ENCODE results near the gene SLC24A3.

Gene SLC24A3

DNA sequence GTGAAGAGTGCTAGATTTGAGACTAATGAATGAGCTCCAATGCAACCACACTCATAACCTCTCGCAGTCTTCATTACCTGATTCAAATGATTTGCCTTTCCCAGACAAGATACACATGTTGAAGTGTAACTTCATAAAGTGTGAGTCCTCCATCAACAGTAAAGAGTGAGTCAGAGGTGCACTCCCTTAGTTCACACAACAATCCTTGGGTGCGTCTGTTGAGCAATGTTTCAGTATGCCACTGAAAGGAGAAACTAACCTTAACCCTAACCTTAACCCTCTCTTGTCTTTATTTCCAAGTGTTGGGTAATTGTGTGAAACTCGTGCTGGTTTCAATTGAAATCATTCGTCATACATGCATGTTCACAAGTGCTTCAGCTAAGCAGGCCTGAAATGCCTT lies 524.6 kb downstream of the SLC24A3 start:
- H3K27ac ChIP-seq (ENCODE audit: extremely low read depth, low read depth, low read length) = no peak overlapping the region
- H3K9me3 ChIP-seq (ENCODE audit: control insufficient read depth, insufficient read depth, low read depth, low read length) = no peaks in the 10 kb centered on the region
- H3K4me1 ChIP-seq (ENCODE audit: control insufficient read depth, insufficient read depth, low read length) = peaks cover 3% of the 10 kb centered on the region; the same call in 1 of the 2 replicates
- no peaks in the 10 kb centered on the region for H3K36me3 ChIP-seq (ENCODE audit: control insufficient read depth in 2 of 2, insufficient read depth in 1 of 2, low read length in 2 of 2)
- CTCF ChIA-PET = interaction anchor here (0.7 kb wide), 1 partner anchor 1105 kb away, joined by 3 read pairs; no protein-coding TSS in a partner anchor
- POLR2A ChIA-PET = no interaction called here
- no peak for TF ChIP-seq MZF1 (tag by site-specific recombination; IDR thresholded peaks at IDR 0.05; ENCODE audit: borderline replicate concordance)
- no peak for TF ChIP-seq SCRT2 (tag by site-specific recombination; IDR thresholded peaks at IDR 0.05)
- no peak for TF ChIP-seq YY1 (tag by site-specific recombination; IDR thresholded peaks at IDR 0.05)
- TF ChIP-seq GLI4 (tag by site-specific recombination; IDR thresholded peaks at IDR 0.05) = no peak
- no peak for TF ChIP-seq ZNF24 (tag by site-specific recombination; IDR thresholded peaks at IDR 0.05)
- TF ChIP-seq ZEB2 (tag by site-specific recombination; IDR thresholded peaks at IDR 0.05) = no peak
- no peak for TF ChIP-seq TRIM28 (IDR thresholded peaks at IDR 0.05; ENCODE audit: borderline replicate concordance, low read length)
- no peak for TF ChIP-seq ZNF558 (tag by site-specific recombination; IDR thresholded peaks at IDR 0.05)
- TF ChIP-seq, protein P1, sequence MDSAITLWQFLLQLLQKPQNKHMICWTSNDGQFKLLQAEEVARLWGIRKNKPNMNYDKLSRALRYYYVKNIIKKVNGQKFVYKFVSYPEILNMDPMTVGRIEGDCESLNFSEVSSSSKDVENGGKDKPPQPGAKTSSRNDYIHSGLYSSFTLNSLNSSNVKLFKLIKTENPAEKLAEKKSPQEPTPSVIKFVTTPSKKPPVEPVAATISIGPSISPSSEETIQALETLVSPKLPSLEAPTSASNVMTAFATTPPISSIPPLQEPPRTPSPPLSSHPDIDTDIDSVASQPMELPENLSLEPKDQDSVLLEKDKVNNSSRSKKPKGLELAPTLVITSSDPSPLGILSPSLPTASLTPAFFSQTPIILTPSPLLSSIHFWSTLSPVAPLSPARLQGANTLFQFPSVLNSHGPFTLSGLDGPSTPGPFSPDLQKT (IDR thresholded peaks at IDR 0.05; ENCODE audit: borderline replicate concordance, low read depth, low read length) = no peak
- TF ChIP-seq ZNF560 (tag by site-specific recombination; IDR thresholded peaks at IDR 0.05; ENCODE audit: borderline replicate concordance) = no peak
- no peak for TF ChIP-seq ZNF211 (tag by site-specific recombination; IDR thresholded peaks at IDR 0.05; ENCODE audit: low read depth)
- H3K4me3 ChIP-seq (ENCODE audit: low read depth, low read length) = no peak overlapping the region

DNA sequence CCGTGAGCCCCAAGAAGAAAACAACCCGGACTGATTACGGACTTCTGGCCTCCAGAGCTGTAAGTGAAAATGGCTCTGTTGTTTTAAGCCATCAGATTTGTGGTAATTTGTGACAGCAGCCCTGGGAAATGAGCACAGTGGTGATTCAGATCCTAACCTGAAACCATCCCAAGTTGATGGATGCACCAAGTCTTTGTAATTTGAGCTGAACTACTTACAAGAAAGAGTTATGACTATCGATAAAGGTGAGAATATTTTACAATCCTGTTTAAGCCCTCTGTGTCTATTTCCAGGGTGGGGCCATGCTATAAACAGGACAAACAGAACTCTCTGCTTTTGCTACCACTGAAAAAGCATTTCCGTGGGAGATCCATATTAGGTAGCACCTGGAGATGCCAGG lies 526.5 kb downstream of the SLC24A3 start:
- Histone ChIP-seq H3K36me3 (ENCODE audit: control insufficient read depth in 2 of 2, insufficient read depth in 1 of 2, low read length in 2 of 2) (no peaks in the 10 kb centered on the region), H3K4me3 (ENCODE audit: low read depth, low read length) (no peak overlapping the region), H3K27ac (ENCODE audit: extremely low read depth, low read depth, low read length) (no peak overlapping the region), H3K9me3 (ENCODE audit: control insufficient read depth, insufficient read depth, low read depth, low read length) (no peaks in the 10 kb centered on the region), H3K4me1 (ENCODE audit: control insufficient read depth, insufficient read depth, low read length) (peaks cover 3% of the 10 kb centered on the region; the same call in 1 of the 2 replicates)
- POLR2A ChIA-PET = no interaction called here
- TF ChIP-seq ZNF202 (tag by site-specific recombination; IDR thresholded peaks at IDR 0.05; ENCODE audit: borderline replicate concordance) (no peak), SCRT2 (tag by site-specific recombination; IDR thresholded peaks at IDR 0.05) (no peak), ZNF394 (tag by site-specific recombination; IDR thresholded peaks at IDR 0.05; ENCODE audit: borderline replicate concordance) (no peak), ZNF785 (tag by site-specific recombination; IDR thresholded peaks at IDR 0.05) (no peak), ZNF660 (tag by site-specific recombination; IDR thresholded peaks at IDR 0.05) (no peak), GFI1B (tag by site-specific recombination; IDR thresholded peaks at IDR 0.05) (no peak)
- TF ChIP-seq, protein P2, sequence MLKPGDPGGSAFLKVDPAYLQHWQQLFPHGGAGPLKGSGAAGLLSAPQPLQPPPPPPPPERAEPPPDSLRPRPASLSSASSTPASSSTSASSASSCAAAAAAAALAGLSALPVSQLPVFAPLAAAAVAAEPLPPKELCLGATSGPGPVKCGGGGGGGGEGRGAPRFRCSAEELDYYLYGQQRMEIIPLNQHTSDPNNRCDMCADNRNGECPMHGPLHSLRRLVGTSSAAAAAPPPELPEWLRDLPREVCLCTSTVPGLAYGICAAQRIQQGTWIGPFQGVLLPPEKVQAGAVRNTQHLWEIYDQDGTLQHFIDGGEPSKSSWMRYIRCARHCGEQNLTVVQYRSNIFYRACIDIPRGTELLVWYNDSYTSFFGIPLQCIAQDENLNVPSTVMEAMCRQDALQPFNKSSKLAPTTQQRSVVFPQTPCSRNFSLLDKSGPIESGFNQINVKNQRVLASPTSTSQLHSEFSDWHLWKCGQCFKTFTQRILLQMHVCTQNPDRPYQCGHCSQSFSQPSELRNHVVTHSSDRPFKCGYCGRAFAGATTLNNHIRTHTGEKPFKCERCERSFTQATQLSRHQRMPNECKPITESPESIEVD (tag by site-specific recombination; IDR thresholded peaks at IDR 0.05) = no peak
- CTCF ChIA-PET = no interaction called here

DNA sequence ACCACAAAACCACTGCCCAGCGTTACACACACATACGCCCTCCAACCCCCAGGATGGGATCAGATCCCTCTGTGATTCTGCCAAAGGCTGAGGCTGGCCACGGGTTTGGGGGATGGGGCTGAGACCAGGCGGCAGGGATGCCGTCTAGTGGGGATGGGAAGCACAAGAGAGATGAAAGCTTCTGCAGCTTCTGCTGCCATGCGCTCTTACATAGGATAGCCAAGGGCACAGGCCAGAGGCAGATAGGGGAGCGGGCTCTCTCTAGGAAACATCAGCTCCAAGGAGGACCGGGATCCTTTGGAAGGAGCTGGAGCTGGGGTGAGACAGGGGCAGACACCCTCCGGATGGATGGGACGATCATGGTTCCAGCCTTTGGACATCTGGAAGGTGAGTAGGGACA lies 526.9 kb downstream of the SLC24A3 start:
- no peak overlapping the region for H3K27ac ChIP-seq (ENCODE audit: extremely low read depth, low read depth, low read length)
- POLR2A ChIA-PET = no interaction called here

More for the DNA sequence above, 526.9 kb downstream of the SLC24A3 start:
- Histone ChIP-seq H3K4me1 (ENCODE audit: control insufficient read depth, insufficient read depth, low read length) (peaks cover 3% of the 10 kb centered on the region; the same call in 1 of the 2 replicates), H3K9me3 (ENCODE audit: control insufficient read depth, insufficient read depth, low read depth, low read length) (no peaks in the 10 kb centered on the region), H3K36me3 (ENCODE audit: control insufficient read depth in 2 of 2, insufficient read depth in 1 of 2, low read length in 2 of 2) (no peaks in the 10 kb centered on the region), H3K4me3 (ENCODE audit: low read depth, low read length) (no peak overlapping the region)
- TF ChIP-seq ZNF140 (tag by site-specific recombination; IDR thresholded peaks at IDR 0.05) (no peak), ZBTB48 (tag by site-specific recombination; IDR thresholded peaks at IDR 0.05) (no peak), KLF7 (tag by site-specific recombination; IDR thresholded peaks at IDR 0.05; ENCODE audit: borderline replicate concordance) (no peak), SALL2 (tag by site-specific recombination; IDR thresholded peaks at IDR 0.05; ENCODE audit: borderline replicate concordance) (no peak), ZNF214 (tag by site-specific recombination; IDR thresholded peaks at IDR 0.05; ENCODE audit: borderline replicate concordance) (no peak), ZNF747 (tag by site-specific recombination; IDR thresholded peaks at IDR 0.05) (no peak), ZNF292 (tag by site-specific recombination; IDR thresholded peaks at IDR 0.05; ENCODE audit: borderline replicate concordance, low read depth) (no peak), ZNF184 (tag by site-specific recombination; IDR thresholded peaks at IDR 0.05) (no peak), SP3 (tag by site-specific recombination; IDR thresholded peaks at IDR 0.05) (no peak)
- CTCF ChIA-PET = no interaction called here
